ENCODE measurements around the gene TMEM225.

TMEM225 gene

GRCh38 chr11:123839131-123839530 lies 46.3 kb downstream of the TMEM225 start:
- H3K4me2 ChIP-seq (ENCODE audit: low read length) = no peak overlapping the region
- no peaks in the 10 kb centered on the region for H3K9me2 ChIP-seq (ENCODE audit: low read depth, low read length)
- no peak overlapping the region for H2AFZ ChIP-seq (ENCODE audit: low read length)
- H3K9ac ChIP-seq (ENCODE audit: low read length) = no peak overlapping the region
- H3K4me1 ChIP-seq (ENCODE audit: insufficient read depth, low read length, severe bottlenecking) = no peaks in the 10 kb centered on the region
- H3K4me3 ChIP-seq (ENCODE audit: low read depth, low read length, poor library complexity, severe bottlenecking) = no peak overlapping the region
- no peaks in the 10 kb centered on the region for H3K9me3 ChIP-seq (ENCODE audit: low read length)
- no peaks in the 10 kb centered on the region for H3K79me2 ChIP-seq (ENCODE audit: insufficient read depth, low read length)
- no peaks in the 10 kb centered on the region for H3K27me3 ChIP-seq (ENCODE audit: insufficient read depth, low read length)
- TF ChIP-seq CTCF (IDR thresholded peaks at IDR 0.05; ENCODE audit: low read length) = no peak
- TF ChIP-seq EZH2 (IDR thresholded peaks at IDR 0.05; ENCODE audit: borderline replicate concordance, low read length) = no peak
- H3F3A ChIP-seq (ENCODE audit: insufficient read depth, low read length) = no peaks in the 10 kb centered on the region
- H3K27ac ChIP-seq (ENCODE audit: low read depth, low read length, poor library complexity, severe bottlenecking) = no peak overlapping the region
- H4K20me1 ChIP-seq (ENCODE audit: insufficient read depth, low read length) = no peaks in the 10 kb centered on the region
- no peaks in the 10 kb centered on the region for H3K36me3 ChIP-seq (ENCODE audit: insufficient read depth, low read length)

DNA sequence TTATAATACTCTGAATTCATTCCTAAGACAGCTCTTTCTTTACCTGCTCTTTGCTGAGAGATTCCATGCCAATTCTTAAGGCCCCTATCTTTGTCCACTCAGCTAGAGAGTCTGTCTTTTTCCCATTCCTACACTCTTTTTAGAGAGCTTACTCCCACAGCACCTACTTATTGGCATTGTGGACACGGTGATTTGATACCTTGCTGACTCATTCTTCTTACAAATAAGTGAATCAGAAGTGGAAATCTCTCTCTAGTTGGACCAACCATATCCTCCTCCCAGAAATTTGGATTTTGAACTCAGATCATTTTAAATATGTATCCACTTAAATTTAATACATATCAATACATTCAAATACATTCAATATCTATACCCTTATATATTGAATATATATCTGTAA lies 46.8 kb downstream of the TMEM225 start:
- TF ChIP-seq CTCF (IDR thresholded peaks at IDR 0.05; ENCODE audit: low read length) (no peak), EZH2 (IDR thresholded peaks at IDR 0.05; ENCODE audit: borderline replicate concordance, low read length) (no peak)
- H3K27me3 ChIP-seq (ENCODE audit: insufficient read depth, low read length) = no peaks in the 10 kb centered on the region

DNA sequence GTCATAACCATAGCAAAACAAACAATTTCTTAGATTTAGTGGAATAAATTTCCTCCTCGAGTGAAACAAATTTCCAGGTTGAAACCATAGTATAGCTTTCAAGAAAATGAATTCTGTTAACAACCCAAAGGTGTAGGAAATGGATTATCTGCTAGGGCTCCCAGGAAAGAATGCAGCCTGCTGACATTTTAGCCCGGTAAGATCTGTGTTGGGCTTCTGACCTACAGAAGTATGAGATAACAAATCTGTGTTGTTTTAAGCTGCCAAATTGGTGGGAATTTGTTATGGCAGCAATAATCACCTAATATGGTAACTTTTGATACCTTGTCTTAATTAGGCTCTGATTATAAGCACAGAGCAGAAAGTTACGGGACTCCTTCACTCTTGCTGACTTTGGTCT lies 47.3 kb downstream of the TMEM225 start:
- H3K9me3 ChIP-seq (ENCODE audit: low read length) = no peaks in the 10 kb centered on the region
- H3K27ac ChIP-seq (ENCODE audit: low read depth, low read length, poor library complexity, severe bottlenecking) = no peak overlapping the region
- H3F3A ChIP-seq (ENCODE audit: insufficient read depth, low read length) = no peaks in the 10 kb centered on the region
- H3K4me3 ChIP-seq (ENCODE audit: low read depth, low read length, poor library complexity, severe bottlenecking) = no peak overlapping the region
- no peak overlapping the region for H2AFZ ChIP-seq (ENCODE audit: low read length)
- TF ChIP-seq CTCF (IDR thresholded peaks at IDR 0.05; ENCODE audit: low read length) = no peak
- no peak for TF ChIP-seq EZH2 (IDR thresholded peaks at IDR 0.05; ENCODE audit: borderline replicate concordance, low read length)
- no peaks in the 10 kb centered on the region for H4K20me1 ChIP-seq (ENCODE audit: insufficient read depth, low read length)
- H3K36me3 ChIP-seq (ENCODE audit: insufficient read depth, low read length) = no peaks in the 10 kb centered on the region
- H3K4me1 ChIP-seq (ENCODE audit: insufficient read depth, low read length, severe bottlenecking) = no peaks in the 10 kb centered on the region
- no peaks in the 10 kb centered on the region for H3K27me3 ChIP-seq (ENCODE audit: insufficient read depth, low read length)
- no peaks in the 10 kb centered on the region for H3K79me2 ChIP-seq (ENCODE audit: insufficient read depth, low read length)
- no peak overlapping the region for H3K4me2 ChIP-seq (ENCODE audit: low read length)
- no peak overlapping the region for H3K9ac ChIP-seq (ENCODE audit: low read length)
- H3K9me2 ChIP-seq (ENCODE audit: low read depth, low read length) = no peaks in the 10 kb centered on the region

More for the DNA sequence above, 46.8 kb downstream of the TMEM225 start:
- Histone ChIP-seq H3K36me3 (ENCODE audit: insufficient read depth, low read length) (no peaks in the 10 kb centered on the region), H3K79me2 (ENCODE audit: insufficient read depth, low read length) (no peaks in the 10 kb centered on the region), H3K4me3 (ENCODE audit: low read depth, low read length, poor library complexity, severe bottlenecking) (no peak overlapping the region), H3K9me3 (ENCODE audit: low read length) (no peaks in the 10 kb centered on the region), H3K27ac (ENCODE audit: low read depth, low read length, poor library complexity, severe bottlenecking) (no peak overlapping the region), H3F3A (ENCODE audit: insufficient read depth, low read length) (no peaks in the 10 kb centered on the region), H3K9me2 (ENCODE audit: low read depth, low read length) (no peaks in the 10 kb centered on the region), H3K9ac (ENCODE audit: low read length) (no peak overlapping the region), H2AFZ (ENCODE audit: low read length) (no peak overlapping the region), H4K20me1 (ENCODE audit: insufficient read depth, low read length) (no peaks in the 10 kb centered on the region), H3K4me1 (ENCODE audit: insufficient read depth, low read length, severe bottlenecking) (no peaks in the 10 kb centered on the region), H3K4me2 (ENCODE audit: low read length) (no peak overlapping the region)
